ENCODE measurements around the gene PROB1.
A peak's percentile ranks its signal among the peaks of the same experiment; 100 is the strongest.
"Not testable (repeated sequence)": the region's sequence is repeated elsewhere in the genome, so short reads cannot be mapped to it uniquely, and the experiment has no call there.

Gene PROB1

DNA sequence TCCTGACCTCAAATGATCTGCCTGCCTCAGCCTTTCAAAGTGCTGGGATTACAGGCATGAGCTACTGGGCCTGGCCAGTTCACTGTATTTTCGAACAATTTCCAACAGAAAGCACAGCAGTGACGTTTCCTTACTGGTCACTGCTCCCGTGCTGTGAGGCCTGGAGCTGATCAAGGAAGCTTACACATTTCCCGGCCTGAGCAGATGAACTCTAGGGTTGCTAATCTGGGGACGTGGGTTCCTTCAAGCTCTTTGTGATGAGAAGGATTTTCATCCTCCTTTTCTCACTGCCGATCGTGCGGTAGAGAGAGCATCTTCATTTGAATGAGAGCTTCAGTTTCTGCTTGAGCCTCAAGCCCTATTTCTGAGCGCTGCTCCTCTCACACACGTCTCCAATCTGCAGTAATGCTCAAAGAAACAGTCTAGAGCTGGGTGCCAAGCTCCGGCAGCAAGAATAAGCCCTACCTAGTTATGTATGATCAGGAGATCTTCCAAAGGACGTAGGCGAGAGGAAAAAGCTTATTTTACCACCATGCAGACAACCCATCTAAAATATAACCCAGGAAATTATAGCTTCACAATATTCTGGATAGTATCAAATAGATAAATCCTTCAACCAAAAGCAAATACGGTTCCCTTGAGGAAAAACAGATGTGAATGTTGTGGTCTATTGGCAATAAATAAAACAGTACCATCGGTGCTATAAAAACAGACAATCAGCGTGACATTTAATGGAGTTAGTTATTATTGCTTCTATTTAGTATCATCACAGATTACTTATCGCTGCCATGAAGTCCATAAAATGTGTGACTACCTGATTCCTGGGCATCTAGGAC, 16.3 kb upstream of the PROB1 start:
- no peak for DNase-seq

- DNase-seq = no peak
Measured at GRCh38 chr5:139410121-139410992, 15.5 kb upstream of the PROB1 start.

- not testable (repeated sequence) for DNase-seq
Measured at GRCh38 chr5:139409116-139409515, 14.2 kb upstream of the PROB1 start.

GRCh38 chr5:139408191-139408590, 13.3 kb upstream of the PROB1 start:
- DNase-seq = no peak

DNA sequence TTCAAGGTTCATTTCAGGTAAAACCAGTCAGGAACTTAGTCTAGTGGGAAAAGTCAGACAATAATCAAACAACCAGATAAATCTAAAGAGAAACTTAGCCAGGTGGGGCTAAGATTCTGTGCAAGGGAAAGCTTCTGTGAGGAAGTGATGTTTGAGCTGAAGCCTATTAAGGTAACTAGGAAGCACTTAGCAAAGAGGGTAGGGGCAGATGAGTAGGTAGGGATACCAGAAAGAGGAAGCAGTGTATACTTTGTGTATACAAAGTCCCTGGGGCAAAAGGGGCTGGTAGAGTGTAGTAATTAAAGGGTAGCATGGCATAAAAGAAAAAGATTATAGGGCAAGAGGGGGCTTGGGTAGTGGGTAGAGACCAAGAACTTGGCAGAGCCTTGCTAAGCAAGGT, 12.6 kb upstream of the PROB1 start:
- DNase-seq = no peak

- no peak for DNase-seq
Measured at GRCh38 chr5:139406963-139407362, 12.1 kb upstream of the PROB1 start.

DNA sequence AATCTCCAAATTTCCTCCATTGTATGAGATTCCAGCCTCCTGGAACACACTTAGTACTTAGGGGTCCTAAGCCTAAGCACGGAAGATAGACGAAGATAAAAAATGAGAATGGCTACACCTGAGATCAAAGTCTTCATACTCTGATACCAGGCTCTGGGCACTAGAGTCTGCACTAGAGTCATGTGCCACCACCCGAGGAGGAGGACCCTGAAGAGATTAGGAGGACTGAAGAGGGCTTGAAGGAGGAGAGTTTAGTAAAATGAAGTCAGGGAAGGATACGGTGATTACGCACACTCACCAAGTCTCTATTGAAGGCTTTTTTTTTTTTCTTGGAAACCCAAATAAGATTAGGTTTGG, 9.6 kb upstream of the PROB1 start:
- no peak for DNase-seq

DNA sequence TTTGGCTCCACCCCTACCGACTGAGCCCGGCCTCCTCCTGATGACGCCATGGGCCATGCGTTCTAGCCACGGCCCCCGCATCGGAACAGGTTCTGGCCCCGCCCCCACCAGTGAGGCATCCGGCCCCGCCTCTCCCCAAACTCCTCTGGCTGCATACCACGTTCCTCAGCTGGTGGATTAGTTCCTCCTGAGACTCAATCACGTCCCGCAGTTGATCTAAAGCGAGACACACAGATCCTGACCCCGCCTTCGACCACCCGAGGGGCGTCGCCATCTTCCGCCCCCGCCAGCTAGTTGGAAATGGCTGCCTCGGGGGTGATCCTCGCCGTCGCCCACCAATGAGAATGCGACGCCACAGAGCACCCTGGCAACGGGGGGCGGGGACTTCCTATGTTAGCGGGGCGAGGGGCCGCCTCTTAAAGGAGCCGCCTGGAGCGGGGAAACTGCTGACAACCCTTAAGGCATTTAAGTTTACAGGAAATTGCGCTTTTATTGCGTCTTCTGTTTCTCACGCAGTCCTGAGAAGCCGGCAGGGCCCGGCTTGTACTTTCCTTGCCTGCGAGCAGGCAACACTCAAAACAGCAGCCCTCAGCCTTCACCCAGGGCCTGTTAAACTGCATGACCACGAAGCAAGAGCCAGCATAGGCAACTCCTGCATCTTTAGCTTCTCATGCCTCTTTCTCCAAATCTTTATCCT, 9.0 kb upstream of the PROB1 start, which contains the start of gene SPATA24:
Gene SPATA24, minus strand, starts transcription at position 303 of the 697 bp plus-strand sequence. Its CDS starts 29 bp downstream, at position 274.
- peak; percentile 50 for DNase-seq

GRCh38 chr5:139403418-139403786, 8.5 kb upstream of the PROB1 start:
- no peak for DNase-seq

GRCh38 chr5:139402561-139403158, 7.8 kb upstream of the PROB1 start:
- no peak for DNase-seq

DNA sequence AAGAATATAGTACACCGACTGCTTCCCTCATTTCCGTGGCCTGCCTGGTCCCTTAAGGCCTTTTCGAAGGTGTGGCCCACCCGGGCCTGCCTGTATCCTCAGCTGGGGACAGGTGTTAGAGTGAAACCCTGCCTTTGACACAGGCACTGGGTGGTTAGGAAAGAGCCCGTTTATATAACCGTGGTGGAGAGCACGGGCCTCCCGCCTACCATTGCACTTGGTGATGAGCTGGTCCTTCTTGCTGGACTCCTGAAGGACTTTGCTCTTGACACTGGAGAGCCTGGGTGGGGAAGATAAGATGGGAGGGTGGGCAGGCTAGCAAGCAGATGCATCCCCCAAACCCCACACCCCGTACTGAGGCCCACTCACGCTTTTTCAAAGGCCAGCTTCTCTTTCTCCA, 6.6 kb upstream of the PROB1 start:
- no peak for DNase-seq

- DNase-seq = no peak
Measured at GRCh38 chr5:139399501-139400121, 4.7 kb upstream of the PROB1 start.

GRCh38 chr5:139397921-139398320, 3.0 kb upstream of the PROB1 start:
- DNase-seq = no peak

DNA sequence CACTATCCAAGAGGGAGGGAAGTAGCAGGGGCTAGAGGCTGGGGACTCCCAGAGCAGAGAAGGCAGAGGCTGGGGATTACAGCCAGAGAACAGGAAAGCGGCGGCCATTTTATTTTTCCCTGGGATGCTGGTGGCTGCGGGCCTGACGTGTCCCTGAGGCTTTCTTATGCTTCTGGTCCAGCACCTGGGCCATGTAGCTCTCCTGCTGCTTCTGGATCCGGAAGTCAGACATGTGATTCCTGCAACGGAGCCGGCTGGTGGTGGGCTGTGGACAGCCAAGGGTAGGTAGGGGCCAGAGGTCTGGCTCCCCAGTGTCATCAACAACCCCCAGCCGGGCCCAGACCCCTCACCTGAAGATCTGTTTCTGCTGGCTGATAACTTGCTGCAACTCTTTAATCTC, 1.8 kb upstream of the PROB1 start:
- DNase-seq = no peak

GRCh38 chr5:139395844-139396640, 1.1 kb upstream of the PROB1 start:
- DNase-seq = no peak

GRCh38 chr5:139394123-139394653, 716 bp downstream of the PROB1 start:
- DNase-seq = no peak

- no peak for DNase-seq
Measured at GRCh38 chr5:139393497-139394122, 1.3 kb downstream of the PROB1 start.

GRCh38 chr5:139392678-139393496, 2.0 kb downstream of the PROB1 start:
- DNase-seq = no peak

DNA sequence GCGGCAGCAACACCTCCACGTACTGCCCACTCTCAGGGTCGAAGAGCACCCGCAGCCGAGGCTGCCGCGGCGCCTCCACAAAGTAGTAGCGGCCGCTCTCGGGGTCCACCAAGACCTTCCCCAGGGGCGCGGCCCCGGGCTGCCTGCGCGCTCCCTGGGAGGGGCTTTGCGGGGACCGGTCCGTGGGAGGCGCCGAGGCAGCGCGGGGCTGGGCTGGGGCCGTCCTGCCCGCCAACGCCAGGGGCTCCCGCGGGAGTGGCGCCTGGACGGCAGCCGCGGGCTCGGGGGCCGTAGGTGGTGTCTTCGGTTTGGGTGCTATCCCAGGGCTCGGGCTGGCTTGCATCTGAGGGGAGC, 2.6 kb downstream of the PROB1 start:
- no peak for DNase-seq
